H1 (cell line): Measurements from ENCODE around the gene MID1.

ENCODE experiments used
- CTCF ChIP-seq, 3 experiments: IDR thresholded peaks; 1 replicate in 2 of 3; 2 replicates in 1 of 3; pipeline versions ENCODE4 v1.5.1 to v1.6.1; 2011; ENCODE audit warnings: low read length in 3 of 3, mild to moderate bottlenecking in 3 of 3, inconsistent platforms in 2 of 3, low read depth in 1 of 3, moderate library complexity in 1 of 3; ENCODE audit not compliant: insufficient read depth in 1 of 3; ENCODE audit errors: control extremely low read depth in 1 of 3
- EP300 ChIP-seq, 2 experiments: IDR thresholded peaks; 1 replicate in 1 of 2; 2 replicates in 1 of 2; pipeline ENCODE4 v1.6.1; 2011 to 2012; ENCODE audit warnings: low read depth in 2 of 2, low read length in 2 of 2, mild to moderate bottlenecking in 2 of 2, borderline replicate concordance in 1 of 2, inconsistent platforms in 1 of 2, moderate library complexity in 1 of 2
- GABPA ChIP-seq: IDR thresholded peaks from 2 replicates; pipeline ENCODE4 v1.6.1; 2011; ENCODE audit warnings: mild to moderate bottlenecking, low read length, moderate library complexity, borderline replicate concordance; ENCODE audit not compliant: insufficient read depth
- MAX ChIP-seq: IDR thresholded peaks from 2 replicates; pipeline ENCODE4 v1.6.1; 2012; ENCODE audit warnings: inconsistent platforms
- NRF1 ChIP-seq: IDR thresholded peaks from 2 replicates; pipeline ENCODE4 v1.6.1; 2011; ENCODE audit warnings: mild to moderate bottlenecking, low read depth, low read length, improper control_type of control experiment
- SAP30 ChIP-seq: fragments of 300-600 bp; sonication (generic); IDR thresholded peaks from 2 replicates; pipeline ENCODE4 v1.7.1; 2012; ENCODE audit warnings: low read length, moderate library complexity, mild to moderate bottlenecking, inconsistent platforms; ENCODE audit not compliant: insufficient read depth, insufficient replicate concordance
- YY1 ChIP-seq: IDR thresholded peaks from 2 replicates; pipeline ENCODE4 v1.6.1; 2011; ENCODE audit warnings: low read depth, mild to moderate bottlenecking, low read length

GRCh38 chrX:10450959-10451355 is 169.4 kb downstream of the MID1 start:
- no peak for TF ChIP-seq CTCF (IDR thresholded peaks at IDR 0.05; ENCODE audit: control extremely low read depth in 1 of 3, insufficient read depth in 1 of 3, low read depth in 1 of 3, low read length in 3 of 3)
- TF ChIP-seq MAX: no peak
- no peak for TF ChIP-seq EP300 (IDR thresholded peaks at IDR 0.05; ENCODE audit: borderline replicate concordance in 1 of 2, low read depth in 2 of 2, low read length in 2 of 2)
- TF ChIP-seq NRF1: no peak
- TF ChIP-seq GABPA: no peak
- TF ChIP-seq SAP30: no peak
- TF ChIP-seq YY1: no peak
